HepG2 (cell line): ENCODE measurements around the gene BAHCC1. TPM values are rescaled to one million over a fixed set of nuclear protein-coding genes. Genes with fewer than 3 reads are reported as not detected.

Source experiments
- ARNT2 ChIP-seq: sonication (generic); formaldehyde crosslinking; IDR thresholded peaks from 2 replicates; pipeline ENCODE4 v1.8.0; 2022; ENCODE audit warnings: mild to moderate bottlenecking, low read depth, missing genetic modification reagents, moderate library complexity
- HNRNPH1 ChIP-seq: fragments of 200-400 bp; formaldehyde crosslinking; optimal IDR thresholded peaks from 2 replicates; pipeline ENCODE3; 2017; ENCODE audit warnings: mild to moderate bottlenecking, low read depth, low read length
- MTF2 ChIP-seq: sonication (generic); formaldehyde crosslinking; IDR thresholded peaks from 2 replicates; pipeline ENCODE4 v1.5.0; 2020; ENCODE audit warnings: missing genetic modification reagents, borderline replicate concordance
- PRDM10 ChIP-seq: sonication (generic); formaldehyde crosslinking; IDR thresholded peaks from 2 replicates; pipeline ENCODE4 v1.4.0; 2020; ENCODE audit warnings: low read depth, missing genetic modification reagents
- RBM39 ChIP-seq: fragments of 200-400 bp; formaldehyde crosslinking; IDR thresholded peaks from one replicate; pipeline ENCODE4 v1.6.1; 2018; ENCODE audit warnings: antibody characterized with exemption, mild to moderate bottlenecking, low read depth, low read length; ENCODE audit not compliant: poor library complexity, severe bottlenecking
- REL ChIP-seq: sonication (generic); formaldehyde crosslinking; conservative IDR thresholded peaks from 2 replicates; pipeline ENCODE4 v1.8.0; 2022; ENCODE audit warnings: mild to moderate bottlenecking, missing genetic modification reagents, moderate library complexity
- ZMYM2 ChIP-seq: sonication (generic); formaldehyde crosslinking; IDR thresholded peaks from 2 replicates; pipeline ENCODE4 v1.8.0; 2022; ENCODE audit warnings: mild to moderate bottlenecking, missing genetic modification reagents
- ZNF256 ChIP-seq: sonication (generic); formaldehyde crosslinking; conservative IDR thresholded peaks from 2 replicates; pipeline ENCODE4 v1.4.0; 2020; ENCODE audit warnings: missing genetic modification reagents
- ZNF292 ChIP-seq: sonication (generic); formaldehyde crosslinking; IDR thresholded peaks from 2 replicates; pipeline ENCODE4 v1.8.1; 2022; ENCODE audit warnings: mild to moderate bottlenecking, low read depth, missing genetic modification reagents, borderline replicate concordance
- ZNF317 ChIP-seq: sonication (generic); formaldehyde crosslinking; IDR thresholded peaks from 2 replicates; pipeline ENCODE4 v1.5.0; 2020; ENCODE audit warnings: mild to moderate bottlenecking, missing genetic modification reagents
- ZNF350 ChIP-seq: sonication (generic); formaldehyde crosslinking; IDR thresholded peaks from 2 replicates; pipeline ENCODE4 v1.4.0; 2020; ENCODE audit warnings: mild to moderate bottlenecking, low read depth, missing genetic modification reagents, borderline replicate concordance
- ZNF431 ChIP-seq: sonication (generic); formaldehyde crosslinking; IDR thresholded peaks from 2 replicates; pipeline ENCODE4 v1.9.0; 2022; ENCODE audit warnings: missing genetic modification reagents, low read depth, mild to moderate bottlenecking, borderline replicate concordance
- ZNF557 ChIP-seq: sonication (generic); formaldehyde crosslinking; IDR thresholded peaks from 2 replicates; pipeline ENCODE4 v1.4.0; 2020; ENCODE audit warnings: missing genetic modification reagents
- ZNF710 ChIP-seq: sonication (generic); formaldehyde crosslinking; IDR thresholded peaks from 2 replicates; pipeline ENCODE4 v1.5.0; 2020; ENCODE audit warnings: mild to moderate bottlenecking, missing genetic modification reagents, borderline replicate concordance
- ZSCAN12 ChIP-seq: sonication (generic); formaldehyde crosslinking; IDR thresholded peaks from 2 replicates; pipeline ENCODE4 v1.9.0; 2021; ENCODE audit warnings: mild to moderate bottlenecking, missing genetic modification reagents
- polyA plus RNA-seq, 8 experiments: library from polyadenylated mRNA; depleted of rRNA in 3 of 8; stranded (reverse) in 7 of 8; unstranded in 1 of 8; fragments of >200 nt; fragmentation: Illumina TruSeq in 4 of 8; extraction: Trizol in 4 of 8; gene quantifications; 2 replicates each; pipeline versions ENCODE4 v1.2.1 to v1.2.3, GENCODE V29; 2011 to 2016; ENCODE audit warnings: low read depth in 4 of 8, missing spikeins in 1 of 8, mixed read lengths in 1 of 8; ENCODE audit not compliant: insufficient read depth in 1 of 8
- total RNA-seq, 5 experiments: library from RNA; depleted of rRNA; stranded (reverse); fragments of >200 nt; fragmentation: Illumina TruSeq; extraction: Trizol; gene quantifications; 2 replicates each; pipeline ENCODE4 v1.2.3, GENCODE V29; 2016; ENCODE audit warnings: low read depth in 1 of 5
- TF ChIP-seq, protein P1 (sequence below): sonication (generic); formaldehyde crosslinking; IDR thresholded peaks from 2 replicates; pipeline ENCODE4 v1.5.1; 2020; ENCODE audit warnings: missing genetic modification reagents, mild to moderate bottlenecking, borderline replicate concordance
- TF ChIP-seq, protein P2 (sequence below): sonication (generic); formaldehyde crosslinking; IDR thresholded peaks from 2 replicates; pipeline ENCODE4 v1.4.0; 2020; ENCODE audit warnings: missing genetic modification reagents, mild to moderate bottlenecking, borderline replicate concordance

BAHCC1 gene
- total and polyA plus RNA-seq, 2 of the 13 experiments (the other 11 are each of a cell fraction or from before 2014, with no cell fraction given): 1.4 to 1.7 TPM

DNA sequence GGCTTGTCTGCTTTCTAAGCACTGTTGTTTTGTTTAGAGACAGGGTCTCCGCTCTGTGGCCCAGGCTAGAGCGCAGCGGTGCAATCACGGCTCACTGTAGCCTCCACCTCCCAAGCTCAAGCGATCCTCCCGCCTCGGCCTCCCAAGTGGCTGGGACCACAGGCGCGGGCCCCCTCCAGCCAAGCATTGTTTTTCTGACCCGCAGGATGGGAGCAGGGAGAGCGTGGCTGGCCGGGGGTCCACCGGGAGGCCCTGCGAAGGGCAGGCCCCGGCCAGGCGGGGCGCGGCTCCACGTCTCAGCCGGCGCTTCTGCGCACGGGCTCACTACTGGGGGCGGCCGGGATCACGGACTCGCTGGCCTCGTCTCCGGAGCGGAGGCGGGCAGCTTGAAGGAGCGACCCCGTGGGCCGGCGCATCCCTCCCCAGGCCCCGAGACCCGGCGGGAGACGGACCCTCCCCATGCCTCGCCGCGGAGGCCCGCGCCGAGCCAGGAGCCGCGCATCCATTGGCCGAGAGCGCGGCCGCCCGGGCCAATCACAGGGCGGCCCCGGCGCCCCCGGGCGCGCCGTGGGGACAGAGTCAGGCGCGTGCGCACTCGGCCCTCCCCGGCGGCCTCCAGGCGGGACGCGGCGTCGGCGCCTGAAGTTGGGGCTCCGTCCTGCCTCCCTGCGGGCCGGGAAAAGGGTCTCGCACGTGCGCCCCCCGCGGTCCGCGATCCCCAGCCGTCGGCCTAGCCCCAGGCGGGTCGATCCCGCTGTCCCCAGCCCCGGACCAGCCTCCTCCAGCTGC lies 92.4 kb downstream of the BAHCC1 start (continued):
- TF ChIP-seq HNRNPH1 (no peak), MTF2 (CRISPR knock-in tag) (peak; percentile 43; the same call in 1 of the 2 replicates), ZMYM2 (CRISPR knock-in tag) (peak; percentile 36; the same call in 1 of the 2 replicates), RBM39 (no peak), PRDM10 (CRISPR knock-in tag) (no peak), ZNF350 (CRISPR knock-in tag) (no peak), ZNF710 (CRISPR knock-in tag) (peak; percentile 53; the same call in 1 of the 2 replicates), ZNF557 (CRISPR knock-in tag) (no peak), ZNF256 (CRISPR knock-in tag) (peak; percentile 81), ZNF317 (CRISPR knock-in tag) (no peak), ZNF431 (CRISPR knock-in tag) (0 out of 2 replicates have a peak, but pooled peaks have one; percentile 24), ZSCAN12 (CRISPR knock-in tag) (no peak), ARNT2 (CRISPR knock-in tag) (peak; percentile 94), ZNF292 (CRISPR knock-in tag) (no peak), REL (CRISPR knock-in tag) (no peak)
- TF ChIP-seq, protein P1, sequence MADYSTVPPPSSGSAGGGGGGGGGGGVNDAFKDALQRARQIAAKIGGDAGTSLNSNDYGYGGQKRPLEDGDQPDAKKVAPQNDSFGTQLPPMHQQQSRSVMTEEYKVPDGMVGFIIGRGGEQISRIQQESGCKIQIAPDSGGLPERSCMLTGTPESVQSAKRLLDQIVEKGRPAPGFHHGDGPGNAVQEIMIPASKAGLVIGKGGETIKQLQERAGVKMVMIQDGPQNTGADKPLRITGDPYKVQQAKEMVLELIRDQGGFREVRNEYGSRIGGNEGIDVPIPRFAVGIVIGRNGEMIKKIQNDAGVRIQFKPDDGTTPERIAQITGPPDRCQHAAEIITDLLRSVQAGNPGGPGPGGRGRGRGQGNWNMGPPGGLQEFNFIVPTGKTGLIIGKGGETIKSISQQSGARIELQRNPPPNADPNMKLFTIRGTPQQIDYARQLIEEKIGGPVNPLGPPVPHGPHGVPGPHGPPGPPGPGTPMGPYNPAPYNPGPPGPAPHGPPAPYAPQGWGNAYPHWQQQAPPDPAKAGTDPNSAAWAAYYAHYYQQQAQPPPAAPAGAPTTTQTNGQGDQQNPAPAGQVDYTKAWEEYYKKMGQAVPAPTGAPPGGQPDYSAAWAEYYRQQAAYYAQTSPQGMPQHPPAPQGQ (CRISPR knock-in tag): no peak
- TF ChIP-seq, protein P2, sequence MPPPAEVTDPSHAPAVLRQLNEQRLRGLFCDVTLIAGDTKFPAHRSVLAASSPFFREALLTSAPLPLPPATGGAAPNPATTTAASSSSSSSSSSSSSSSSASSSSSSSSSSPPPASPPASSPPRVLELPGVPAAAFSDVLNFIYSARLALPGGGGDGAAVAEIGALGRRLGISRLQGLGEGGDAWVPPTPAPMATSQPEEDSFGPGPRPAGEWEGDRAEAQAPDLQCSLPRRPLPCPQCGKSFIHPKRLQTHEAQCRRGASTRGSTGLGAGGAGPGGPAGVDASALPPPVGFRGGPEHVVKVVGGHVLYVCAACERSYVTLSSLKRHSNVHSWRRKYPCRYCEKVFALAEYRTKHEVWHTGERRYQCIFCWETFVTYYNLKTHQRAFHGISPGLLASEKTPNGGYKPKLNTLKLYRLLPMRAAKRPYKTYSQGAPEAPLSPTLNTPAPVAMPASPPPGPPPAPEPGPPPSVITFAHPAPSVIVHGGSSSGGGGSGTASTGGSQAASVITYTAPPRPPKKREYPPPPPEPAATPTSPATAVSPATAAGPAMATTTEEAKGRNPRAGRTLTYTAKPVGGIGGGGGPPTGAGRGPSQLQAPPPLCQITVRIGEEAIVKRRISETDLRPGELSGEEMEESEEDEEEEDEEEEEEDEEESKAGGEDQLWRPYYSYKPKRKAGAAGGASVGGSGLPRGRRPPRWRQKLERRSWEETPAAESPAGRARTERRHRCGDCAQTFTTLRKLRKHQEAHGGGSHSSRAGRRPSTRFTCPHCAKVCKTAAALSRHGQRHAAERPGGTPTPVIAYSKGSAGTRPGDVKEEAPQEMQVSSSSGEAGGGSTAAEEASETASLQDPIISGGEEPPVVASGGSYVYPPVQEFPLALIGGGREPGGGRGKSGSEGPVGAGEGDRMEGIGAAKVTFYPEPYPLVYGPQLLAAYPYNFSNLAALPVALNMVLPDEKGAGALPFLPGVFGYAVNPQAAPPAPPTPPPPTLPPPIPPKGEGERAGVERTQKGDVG (CRISPR knock-in tag): no peak
